Stimulated activated CD4-positive, alpha-beta T cell treated with anti-CD3 and anti-CD28 coated beads, Interleukin-2, amount 100 ng/mL, for 48 hours (primary cell): ENCODE results near the gene DDX54.

Experiments used
- DNase-seq, 2 donors: peaks; one replicate each; pipeline ENCODE4 v3.0.0-alpha.2; 2020

Gene DDX54, protein sequence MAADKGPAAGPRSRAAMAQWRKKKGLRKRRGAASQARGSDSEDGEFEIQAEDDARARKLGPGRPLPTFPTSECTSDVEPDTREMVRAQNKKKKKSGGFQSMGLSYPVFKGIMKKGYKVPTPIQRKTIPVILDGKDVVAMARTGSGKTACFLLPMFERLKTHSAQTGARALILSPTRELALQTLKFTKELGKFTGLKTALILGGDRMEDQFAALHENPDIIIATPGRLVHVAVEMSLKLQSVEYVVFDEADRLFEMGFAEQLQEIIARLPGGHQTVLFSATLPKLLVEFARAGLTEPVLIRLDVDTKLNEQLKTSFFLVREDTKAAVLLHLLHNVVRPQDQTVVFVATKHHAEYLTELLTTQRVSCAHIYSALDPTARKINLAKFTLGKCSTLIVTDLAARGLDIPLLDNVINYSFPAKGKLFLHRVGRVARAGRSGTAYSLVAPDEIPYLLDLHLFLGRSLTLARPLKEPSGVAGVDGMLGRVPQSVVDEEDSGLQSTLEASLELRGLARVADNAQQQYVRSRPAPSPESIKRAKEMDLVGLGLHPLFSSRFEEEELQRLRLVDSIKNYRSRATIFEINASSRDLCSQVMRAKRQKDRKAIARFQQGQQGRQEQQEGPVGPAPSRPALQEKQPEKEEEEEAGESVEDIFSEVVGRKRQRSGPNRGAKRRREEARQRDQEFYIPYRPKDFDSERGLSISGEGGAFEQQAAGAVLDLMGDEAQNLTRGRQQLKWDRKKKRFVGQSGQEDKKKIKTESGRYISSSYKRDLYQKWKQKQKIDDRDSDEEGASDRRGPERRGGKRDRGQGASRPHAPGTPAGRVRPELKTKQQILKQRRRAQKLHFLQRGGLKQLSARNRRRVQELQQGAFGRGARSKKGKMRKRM

DNA sequence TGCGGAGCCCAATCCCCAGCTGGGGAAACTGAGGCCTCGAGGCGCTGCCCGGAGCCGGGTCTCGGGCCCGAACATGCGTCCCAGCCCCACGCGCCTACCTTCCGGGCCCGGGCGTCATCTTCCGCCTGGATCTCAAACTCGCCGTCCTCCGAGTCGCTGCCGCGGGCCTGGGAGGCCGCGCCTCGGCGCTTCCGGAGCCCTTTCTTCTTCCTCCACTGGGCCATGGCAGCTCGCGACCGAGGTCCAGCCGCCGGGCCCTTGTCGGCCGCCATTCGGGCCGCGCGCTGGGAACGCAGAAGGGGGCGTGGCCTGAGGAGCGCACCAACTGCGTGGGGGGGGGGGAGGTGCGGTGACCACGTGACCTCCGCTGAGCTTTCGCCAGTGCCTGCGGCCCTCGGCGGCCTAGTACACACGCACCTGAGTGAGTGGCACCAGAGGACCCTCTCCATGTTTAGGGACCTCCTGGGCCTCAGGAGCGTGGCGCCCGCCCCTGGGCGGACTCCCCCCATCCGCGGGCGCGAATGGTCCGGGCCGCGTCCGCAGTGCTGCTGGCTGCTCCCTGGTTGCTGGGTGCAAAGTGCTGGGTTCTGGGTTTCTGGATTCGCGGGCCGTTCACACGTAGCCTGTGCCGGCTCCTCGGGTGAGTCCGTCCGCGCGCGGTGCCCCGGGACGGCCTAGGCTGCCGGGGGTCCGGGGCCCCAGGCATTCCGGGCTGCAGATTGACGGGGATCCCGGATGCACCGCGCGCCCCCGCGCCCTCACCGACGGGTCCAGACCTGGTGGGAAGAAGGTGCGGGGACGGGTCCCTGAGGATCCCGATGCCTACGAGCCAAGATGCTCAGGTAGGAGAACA, at the start of gene DDX54, which contains the start of gene RITA1:
Gene DDX54 (minus strand): TSS at position 299 of the 853 bp plus-strand sequence. CDS start 27 bp downstream, at position 272.
Gene RITA1 (plus strand): TSS at position 542 of the 853 bp plus-strand sequence. CDS start 1,026 bp downstream, outside the sequence.
- peak; percentile 77 to 81 for DNase-seq

DNA sequence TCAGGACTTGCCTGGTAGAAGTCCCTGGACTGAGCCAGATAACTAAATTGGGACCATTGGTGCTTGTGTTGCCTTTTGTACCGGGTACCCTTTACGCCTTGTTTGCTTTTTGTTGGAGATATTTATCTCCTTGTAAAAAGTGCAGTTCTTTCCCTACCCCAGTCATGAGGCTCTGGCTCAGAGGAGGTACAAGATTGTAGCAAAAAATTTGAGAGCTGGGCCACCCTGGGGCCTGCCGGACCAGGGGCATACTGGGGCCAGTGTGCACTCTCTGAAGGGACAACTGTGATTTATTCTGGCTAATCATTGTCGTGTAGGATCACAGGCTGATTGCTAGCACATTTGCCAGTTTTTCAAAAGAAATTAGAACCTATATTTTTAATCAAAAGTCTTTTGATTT, 49.2 kb upstream of the DDX54 start:
- no peak for DNase-seq

DNA sequence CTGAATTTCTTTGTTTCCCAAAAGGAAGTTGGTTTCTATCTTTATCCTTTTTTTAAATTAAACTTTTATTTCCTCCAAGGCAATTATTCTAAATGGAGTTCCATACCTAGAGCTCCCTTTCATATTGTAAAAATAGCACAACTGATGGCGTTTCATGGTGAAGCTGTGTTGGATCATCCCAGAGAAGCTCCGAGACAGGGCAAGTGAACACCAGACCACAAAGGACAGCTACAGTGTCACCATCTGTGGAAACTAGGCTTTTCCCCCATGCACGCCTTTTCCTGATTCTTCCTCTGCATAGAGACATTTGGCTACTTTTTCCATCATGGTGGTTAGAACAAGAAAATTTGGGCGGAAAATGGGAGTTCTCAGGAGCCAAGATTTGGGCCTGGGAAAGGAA, 48.7 kb upstream of the DDX54 start:
- no peak for DNase-seq

DNA sequence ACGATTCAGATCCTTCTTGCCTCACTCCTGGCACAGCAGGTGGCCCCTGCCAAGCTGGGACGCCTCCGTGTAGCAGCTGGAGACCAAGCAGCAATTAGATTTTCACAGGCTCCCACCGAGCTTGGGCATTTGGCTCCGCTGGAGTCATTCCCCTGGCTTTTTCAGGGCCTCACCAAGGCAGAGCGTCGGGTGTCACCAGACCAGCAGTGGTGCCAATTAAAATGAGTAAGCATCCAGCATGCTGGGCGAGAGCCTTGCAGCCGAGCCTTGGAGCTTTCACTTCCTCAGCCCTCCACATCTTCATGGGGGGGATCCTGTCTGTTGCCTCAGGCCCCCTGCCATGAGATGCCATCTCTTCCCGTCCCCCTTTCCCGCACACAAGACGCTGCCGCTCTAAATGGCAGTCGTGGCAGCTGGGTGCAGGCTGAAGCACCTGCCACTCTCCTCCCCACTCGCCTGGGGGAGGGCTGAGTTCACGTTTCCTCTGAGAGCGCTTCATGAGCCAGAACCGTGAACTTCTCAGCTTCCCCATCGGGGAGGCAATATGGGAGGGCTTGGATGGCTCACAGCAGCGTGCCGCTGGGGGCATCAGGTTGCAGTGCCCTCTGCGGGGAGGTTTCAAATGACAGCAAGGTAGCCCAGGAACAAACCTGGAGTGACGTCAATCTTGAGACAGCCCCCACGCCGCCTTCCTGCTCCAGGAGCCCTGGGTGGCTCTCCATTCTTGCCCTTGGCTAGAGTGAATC, 47.7 kb upstream of the DDX54 start:
- peak in 1 of 2 donors; percentile 49 for DNase-seq

DNA sequence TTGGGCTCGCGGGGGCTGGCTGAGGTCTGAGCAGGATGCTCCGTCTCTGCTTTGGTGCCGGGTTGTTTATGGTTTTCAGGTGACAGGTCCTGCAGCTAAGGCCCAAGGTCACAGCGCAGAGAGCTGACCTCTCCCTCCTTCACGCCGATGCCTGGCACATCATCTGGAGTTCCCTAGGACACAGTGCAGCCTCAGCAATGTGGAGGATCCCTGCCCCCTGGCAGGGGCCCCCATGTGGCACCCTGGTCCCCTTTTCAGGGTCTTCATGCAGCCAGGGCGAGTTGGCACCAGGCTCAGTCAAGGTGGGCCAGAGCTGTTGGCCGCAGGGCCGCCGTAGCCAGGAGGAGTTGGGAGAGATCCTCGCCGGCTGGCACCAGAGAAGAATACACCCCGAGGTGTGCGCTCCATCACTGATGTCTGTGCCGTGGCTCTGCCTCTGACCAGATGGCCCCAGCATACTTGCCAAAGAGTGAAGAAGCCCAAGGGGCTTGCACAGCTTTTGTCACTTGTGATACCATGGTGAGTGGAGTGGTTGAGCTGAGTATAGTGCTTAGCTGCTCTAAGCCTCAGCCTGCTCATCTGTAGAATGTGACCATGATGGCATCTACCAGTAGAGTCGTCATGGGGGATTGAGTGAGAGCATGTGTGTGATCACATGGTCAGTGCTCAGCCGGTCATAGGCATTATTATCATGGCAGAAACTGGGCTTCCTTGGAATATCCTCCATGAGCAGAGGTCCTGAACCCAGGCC, 47.0 kb upstream of the DDX54 start:
- DNase-seq: no peak

DNA sequence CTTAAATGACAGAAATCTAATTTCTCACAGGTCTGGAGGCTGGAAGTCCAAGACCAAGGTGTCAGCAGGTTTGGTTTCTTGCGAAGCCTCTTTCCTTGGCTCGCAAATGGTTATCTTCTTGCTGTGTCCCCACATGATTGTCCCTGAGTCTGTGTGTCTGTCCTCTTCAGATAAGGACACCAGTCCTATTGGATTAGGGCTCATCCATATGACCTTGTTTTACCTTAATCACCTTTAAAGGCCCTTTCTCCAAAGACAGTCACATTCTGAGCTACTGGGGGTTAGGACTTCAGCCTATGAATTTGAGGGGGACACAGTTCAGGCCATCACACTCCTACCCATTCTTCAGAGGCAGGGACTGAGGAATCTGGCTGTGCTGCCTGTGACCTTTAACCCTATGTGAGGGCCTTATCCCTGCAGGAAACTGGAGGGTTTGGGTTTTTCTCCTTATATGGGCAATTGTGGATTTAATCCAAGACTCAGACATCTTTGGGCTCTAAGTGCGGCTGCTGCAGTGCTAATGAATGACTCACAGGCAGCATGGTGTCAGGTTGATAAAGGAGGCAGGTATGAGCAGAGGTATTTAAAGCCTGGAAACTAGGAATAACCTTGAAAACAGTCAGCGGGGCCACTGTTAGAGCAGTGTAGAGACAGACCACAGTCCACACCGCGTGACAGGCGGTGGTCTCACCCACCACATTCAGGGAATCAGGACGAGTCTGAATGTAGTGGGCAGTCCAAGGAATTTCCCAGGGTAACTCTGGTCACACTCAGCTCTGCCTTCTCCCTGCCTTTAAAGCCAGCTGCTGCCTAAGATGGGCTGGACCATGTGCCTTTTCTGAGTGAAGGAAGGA, 46.2 kb upstream of the DDX54 start:
- DNase-seq: no peak

DNA sequence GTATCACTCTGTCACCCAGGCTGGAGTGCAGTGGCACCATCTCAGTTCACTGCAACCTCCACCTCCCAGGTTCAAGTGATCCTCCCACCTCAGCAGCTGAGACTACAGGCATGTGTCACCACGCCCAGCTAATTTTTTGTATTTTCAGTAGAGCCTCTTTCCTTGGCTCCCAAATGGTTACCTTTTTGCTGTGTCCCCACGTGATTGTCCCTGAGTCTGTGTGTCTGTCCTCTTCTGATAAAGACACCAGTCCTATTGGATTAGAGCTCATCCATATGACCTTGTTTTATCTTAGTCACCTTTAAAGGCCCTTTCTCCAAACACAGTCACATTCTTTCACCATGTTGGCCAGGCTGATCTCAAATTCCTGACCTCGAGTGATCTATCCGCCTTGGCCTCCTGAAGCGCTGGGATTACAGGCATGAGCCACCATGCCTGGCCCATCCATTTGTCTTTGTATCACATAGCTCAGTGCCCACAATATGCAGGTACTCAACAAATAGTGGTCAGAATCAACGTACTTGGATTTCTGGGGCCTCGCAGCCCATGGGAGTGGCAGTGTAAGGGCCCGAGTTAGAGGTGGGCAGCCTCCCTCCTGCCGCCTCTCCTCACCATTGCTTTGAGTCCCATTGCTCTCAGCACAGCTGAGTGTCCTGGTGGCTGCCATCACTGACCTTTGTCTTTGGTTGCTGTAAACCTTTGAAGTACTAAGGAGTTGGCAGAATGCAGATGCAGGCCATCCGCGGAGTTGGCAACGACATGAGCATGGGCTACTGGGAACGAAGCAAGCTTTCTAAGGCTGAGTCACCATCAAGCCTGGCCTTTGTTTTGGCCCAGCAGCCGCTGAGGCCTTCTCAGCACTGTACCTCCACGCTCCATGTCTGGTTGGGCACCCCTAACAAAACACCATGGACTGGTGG, 45.3 kb upstream of the DDX54 start:
- DNase-seq: no peak

DNA sequence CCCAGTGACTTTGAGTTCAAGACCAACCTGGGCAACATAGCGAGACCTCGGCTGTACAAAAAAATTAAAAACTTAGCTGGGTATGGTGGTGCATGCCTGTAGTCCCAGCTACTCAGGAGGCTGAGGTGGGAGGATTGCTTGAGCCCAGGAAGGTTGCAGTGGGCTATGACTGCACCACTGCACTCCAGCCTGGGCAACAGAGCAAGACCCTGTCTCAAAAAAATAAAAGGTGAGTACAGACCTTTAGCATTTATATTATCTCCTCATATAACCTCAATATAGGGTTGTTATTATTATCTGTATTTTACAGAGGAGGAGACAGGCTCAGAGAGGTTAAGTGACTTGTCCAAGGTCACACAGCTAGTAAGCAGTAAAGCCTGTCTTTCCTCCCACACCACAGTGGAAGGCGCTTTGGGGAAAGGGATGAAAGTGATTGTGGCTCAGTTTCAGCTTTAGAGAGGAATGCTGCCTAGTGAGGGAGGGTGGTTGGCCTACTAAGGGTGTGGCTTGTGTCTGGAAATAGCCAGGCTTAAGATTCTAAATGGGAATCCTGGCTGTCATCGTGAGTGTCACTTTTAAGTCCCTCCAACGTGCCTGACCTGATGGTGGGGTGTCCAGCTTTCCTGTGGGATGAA, 43.2 kb upstream of the DDX54 start:
- DNase-seq: no peak

DNA sequence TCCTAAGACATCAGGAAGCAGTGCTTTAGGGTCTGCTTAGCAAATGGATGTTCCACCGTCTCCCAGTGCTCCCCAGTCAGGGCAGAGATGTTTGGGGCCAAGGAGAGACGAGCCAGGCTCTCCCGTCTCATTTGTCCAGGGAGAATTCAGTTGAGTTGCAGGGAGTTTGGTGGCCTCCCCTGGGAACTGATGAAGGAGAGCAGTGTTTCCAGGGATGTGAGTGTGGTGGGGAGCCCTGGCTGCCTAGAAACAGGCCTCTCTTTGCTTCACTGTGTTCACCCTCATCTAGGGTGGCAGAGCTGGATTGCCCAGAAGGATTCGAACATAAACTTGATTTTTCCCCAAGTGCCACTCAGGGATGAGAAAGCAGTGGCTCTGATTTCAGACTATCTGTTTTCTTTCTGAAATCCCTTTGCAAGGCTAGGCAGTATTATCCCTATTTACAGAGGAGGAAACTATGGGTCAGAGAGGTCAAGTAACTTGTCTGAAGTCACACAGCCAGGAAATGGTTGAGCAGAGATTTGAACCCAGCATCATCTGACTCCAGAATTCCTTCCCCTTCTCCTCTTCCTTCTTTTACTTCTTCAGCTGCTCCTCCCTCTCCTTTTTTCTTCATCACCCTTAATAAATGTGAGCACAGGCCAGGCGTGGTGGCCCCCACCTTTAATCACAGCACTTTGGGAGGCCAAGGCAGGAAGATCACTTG, 42.6 kb upstream of the DDX54 start:
- no peak for DNase-seq

DNA sequence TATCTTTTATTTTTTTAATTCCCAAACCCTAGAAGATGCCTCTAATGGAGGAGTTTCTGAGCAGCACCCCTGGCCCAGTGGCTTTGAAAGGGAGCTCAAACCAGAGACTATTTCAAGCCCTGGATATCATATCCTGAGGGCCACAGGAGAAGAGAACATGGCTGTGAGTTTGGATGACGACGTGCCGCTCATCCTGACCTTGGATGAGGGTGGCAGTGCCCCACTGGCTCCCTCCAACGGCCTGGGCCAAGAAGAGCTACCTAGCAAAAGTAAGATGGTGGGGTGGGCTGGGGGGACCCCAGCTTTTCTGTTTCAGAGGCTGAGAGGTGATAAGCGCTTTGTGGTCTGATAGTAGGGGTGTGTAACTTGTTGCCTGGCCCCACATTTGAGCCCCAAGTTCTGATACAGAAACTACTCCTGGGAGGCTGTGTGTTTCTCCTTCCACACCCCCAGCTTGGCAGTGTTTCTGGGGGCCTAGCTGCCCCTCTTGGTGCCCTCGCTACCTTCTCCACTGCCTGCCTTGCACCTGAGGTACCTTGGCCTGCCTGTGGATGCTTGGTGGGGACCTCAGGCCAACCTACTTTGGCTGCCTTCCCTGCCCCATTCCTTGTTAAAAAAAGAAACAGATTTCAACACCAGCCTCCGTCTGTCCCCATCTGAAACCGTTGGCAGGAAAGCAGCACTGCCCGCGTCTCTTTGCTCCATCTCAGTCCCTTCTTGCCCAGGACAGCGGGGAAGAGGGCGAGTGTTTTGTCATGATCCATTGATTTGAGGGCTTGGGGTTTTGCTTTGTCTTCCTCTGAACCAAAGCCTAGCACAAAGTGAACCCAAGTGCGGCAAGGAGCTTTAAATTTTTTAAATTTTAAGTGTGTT, 41.7 kb upstream of the DDX54 start:
- DNase-seq: no peak

DNA sequence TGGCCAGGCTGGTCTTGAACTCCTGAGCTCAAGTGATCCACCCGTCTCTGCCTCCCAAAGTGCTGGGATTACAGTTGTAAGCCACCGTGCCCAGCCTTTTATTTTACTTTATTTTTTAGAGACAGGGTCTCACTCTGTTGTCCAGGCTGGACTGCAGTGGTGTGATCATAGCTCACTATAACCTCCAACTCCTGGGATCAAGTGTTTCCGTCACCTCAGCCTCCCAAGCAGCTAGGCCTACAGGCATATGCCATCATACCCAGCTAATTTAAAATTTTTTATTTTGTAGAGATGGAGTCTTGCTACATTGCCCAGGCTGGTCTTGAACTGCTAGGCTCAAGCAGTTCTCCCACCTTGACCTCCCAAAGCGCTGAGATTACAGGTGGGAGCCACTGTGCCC, 39.7 kb upstream of the DDX54 start:
- no peak for DNase-seq

DNA sequence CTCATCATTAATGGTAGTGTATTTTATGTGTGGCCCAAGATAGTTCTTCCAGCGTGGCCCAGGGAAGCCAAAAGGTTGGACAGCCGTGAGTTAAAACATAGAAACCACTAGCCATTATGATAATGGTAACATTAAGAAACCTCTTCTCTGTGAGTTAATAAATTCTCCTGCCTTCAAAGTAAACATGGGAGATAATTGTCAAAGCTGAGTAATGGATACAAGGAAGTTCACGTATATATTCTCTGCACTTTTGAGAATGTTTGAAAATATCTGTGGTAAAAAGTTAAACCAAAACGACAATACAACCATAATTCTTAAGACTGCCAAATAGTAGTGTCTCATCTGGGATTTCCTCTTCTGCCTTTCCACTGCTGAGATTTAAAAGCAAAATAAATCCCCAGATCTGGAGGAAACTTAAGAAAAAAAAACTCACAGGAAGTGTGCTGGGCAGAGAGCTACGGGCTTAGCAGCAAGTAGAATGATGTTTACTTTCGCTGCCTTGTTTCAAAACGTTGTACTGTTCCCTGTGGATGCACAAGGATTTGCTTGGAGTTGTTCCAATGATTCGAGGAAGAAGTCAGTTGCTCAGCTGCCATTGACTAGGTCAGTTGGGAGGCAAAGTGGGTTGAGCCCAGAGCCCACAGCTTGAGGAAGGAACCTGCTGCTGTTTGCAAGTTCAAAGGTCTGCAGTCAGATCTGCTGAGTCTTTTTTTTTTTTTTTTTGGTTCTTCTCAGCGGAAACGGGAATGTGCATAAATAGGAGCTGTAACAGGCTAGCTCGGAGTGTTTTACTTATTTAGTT, 37.7 kb upstream of the DDX54 start:
- no peak for DNase-seq

DNA sequence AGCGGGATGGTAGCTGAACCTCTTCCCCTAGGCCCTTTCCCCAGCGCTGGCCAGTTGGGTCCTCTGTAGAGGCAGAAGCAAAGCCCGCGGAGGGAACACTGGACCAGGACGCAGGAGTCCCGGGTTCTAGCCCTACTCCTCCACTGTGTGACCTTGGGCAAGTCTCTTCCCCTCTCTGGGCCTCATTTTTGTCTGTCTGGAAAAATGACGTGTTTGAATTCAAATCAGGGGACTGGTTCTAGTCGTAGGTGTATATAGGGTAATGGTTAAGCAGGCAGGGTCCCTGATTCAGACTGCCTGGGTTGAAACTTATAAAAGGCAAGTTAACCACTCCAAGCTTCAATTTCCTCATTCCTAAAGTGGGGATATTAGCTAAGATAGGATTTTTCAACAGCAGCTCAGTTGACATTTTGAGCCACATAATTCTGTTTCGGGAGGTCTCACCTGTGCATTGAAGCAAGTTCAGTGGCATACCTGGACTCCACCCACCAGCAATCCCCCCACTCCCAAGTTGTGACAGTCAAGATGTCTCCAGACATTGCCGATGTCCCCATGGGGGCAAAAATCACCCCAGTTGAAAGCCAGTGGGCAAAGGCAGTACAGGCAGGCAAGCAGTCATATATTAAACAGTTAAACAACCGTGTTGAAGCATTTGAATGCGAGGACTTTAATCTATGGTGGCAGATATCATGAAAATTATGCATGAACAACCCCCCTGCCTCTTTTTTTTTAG, 36.9 kb upstream of the DDX54 start:
- peak in 1 of 2 donors; percentile 26 for DNase-seq

DNA sequence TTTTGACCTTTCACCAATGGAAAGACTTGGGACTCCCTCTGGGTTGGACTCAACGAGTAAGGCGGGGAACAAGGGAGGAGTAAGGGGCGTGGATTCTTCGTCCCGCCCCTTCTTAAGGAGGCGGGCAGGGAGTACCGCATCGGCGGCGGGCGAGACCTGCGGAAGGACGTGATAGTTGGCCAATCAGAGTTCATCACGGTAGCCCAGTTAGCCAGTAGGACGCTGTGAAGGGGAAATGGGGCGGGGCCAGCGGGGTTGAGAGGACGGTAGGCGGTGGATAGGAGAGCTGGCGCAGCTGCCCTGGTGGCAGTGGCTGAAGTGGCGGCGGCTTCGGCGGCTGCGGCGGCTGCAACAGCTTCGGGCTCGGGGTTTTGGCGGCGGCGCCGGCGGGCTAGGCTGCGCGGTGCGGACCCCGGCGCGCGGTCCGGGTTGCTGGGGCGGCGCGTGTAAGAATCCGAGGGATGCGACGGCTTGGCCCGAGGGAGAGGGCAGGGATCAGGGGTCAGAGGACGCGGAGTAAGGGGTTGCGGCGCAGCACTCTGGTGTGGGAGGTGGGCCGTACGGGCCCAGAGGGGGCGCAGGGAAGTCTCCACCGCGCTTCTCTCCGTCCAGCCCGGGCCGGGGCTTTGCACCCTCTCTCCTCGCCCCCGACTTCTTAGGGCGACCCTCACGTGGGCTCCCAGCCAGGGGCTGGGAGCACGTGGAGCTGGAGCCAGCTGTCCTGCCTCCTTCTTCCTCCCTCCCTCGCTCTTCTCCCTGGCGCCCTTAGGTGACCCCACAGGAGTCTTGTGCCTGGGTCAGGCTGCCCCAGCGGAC, 36.1 kb upstream of the DDX54 start, which contains the start of gene TPCN1:
Gene TPCN1 (plus strand): TSS at position 284 of the 816 bp plus-strand sequence. CDS start 5,389 bp downstream, outside the sequence.
- peak; percentile 97 to 98 for DNase-seq
